Stimulated activated CD8-positive, alpha-beta memory T cell treated with anti-CD3 and anti-CD28 coated beads, Interleukin-4, amount 100 ng/mL, for 48 hours (primary cell): ENCODE data around the gene PRKAR2A.

Experiments used
- DNase-seq: peaks from one replicate; pipeline ENCODE4 v3.0.0-alpha.2; 2020

Gene PRKAR2A

DNA sequence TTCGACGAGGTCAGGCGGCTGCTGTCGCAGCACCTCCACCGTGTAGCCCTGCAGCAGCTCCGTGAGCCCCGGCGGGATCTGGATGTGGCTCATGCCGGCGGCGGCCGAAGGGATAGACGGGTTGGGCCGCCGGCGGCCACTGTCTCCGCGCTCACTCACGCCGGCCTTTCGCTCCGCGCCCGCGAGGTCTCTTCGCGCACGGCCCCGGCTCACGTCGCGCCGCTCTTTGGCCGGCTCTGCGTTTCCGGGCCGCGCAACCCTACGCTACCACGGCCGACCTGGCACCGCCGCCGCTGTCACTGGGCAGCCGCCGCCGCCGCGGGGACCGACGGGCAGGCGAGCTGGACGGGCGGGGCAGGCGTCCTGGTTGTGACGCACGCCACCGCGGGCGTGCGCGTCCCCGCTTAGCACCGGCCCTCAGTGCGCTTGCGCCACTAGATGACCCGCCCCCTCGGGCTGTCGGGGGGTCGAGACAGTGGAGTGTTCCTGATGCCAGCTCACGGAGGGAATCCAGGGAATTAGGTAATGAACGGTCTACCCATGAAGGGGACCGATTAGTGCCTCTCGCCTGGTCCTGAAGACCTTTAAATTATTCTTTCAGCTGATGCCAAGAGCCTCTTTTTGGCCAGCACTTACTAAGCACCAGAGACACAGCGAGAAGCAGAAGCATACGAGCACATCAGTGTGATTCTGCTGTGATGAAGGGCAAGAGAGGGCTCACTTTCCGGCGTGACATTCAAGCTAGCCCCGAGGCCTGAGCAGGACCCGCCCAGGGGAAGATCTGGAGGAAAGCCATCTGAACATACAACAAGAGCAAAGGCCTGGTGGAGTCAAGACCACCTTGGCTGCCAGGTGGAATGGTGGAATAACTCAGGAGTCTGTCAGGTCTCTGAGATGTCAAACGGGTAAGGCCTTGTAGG lies at the start of gene PRKAR2A:
Gene PRKAR2A, minus strand, starts transcription at position 371 of the 920 bp plus-strand sequence. Its CDS starts 278 bp downstream, at position 93.
- DNase-seq, result peak; percentile 88

DNA sequence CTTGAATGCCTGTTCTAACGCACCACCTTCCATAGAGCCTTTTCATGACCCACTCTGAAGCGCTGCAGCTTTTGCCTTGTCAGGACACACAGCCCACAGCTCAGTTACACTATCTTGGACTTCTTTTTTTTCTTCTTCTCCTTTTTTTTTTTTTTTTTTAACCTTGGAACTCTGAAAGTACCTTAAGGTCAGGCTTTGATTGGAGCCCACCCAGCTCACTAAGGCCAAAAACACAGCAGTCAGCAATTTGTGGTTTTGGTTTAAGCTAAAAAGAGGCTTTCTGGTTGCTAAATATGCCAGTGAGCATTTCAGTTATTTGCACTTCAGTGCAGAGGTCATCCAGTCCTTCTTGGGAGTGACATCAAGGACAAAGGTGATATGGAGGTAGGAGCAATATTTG lies 49.3 kb upstream of the PRKAR2A start:
- no peak for DNase-seq

DNA sequence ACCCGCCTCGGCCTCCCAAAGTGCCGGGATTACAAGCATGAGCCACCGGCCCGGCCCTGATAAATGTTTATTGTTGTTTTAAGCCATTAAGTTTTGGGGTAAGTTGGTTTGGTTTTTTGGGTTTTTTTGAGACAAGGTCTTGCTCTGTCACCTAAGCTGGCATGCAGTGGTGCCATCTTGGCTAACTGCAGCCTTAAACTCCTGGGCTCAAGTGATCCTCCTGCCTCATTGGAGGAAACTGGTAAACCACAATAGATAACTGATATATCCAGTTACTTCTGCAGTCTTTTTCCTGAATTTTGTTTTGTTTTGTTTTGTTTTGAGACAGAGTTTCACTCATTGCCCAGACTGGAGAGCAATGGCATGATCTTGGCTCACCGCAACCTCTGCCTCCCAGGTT lies 46.8 kb upstream of the PRKAR2A start:
- DNase-seq, result no peak

DNA sequence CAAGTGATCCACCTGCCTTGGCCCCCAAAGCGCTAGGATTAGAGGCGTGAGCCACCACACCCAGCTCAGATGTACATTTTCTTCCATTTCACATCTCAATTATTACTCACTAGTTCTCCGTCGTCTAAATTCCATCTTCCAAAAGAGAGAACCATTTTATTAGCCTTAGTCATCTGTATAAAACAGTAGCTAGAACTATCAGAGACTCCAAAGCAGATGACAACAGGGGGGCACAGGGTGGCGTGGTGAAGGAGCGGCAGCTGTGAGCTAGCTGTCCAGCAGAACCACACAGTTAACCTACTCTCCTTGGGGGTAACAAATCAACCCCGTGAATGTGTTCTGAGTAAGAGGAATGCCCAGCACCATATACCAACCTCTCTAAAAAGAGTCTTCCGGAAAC lies 43.9 kb upstream of the PRKAR2A start:
- DNase-seq, result no peak

DNA sequence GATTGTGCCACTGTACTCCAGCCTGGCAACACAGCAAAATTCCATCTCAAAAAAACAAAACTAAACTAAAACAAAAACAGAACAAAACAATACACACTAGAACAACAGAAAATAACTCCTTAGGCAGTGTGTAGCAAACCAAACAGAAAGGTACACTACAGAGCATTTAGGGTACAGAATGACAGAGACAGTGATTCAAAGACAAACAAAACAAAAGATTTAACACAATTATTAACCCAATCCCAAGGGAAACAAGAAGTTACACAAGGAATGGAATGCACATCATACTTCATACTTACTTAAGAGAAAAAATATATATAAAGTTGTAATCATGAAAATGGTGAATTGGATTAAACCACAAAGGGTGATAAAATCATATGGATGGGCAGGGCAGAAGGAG lies 38.1 kb upstream of the PRKAR2A start:
- no peak for DNase-seq

DNA sequence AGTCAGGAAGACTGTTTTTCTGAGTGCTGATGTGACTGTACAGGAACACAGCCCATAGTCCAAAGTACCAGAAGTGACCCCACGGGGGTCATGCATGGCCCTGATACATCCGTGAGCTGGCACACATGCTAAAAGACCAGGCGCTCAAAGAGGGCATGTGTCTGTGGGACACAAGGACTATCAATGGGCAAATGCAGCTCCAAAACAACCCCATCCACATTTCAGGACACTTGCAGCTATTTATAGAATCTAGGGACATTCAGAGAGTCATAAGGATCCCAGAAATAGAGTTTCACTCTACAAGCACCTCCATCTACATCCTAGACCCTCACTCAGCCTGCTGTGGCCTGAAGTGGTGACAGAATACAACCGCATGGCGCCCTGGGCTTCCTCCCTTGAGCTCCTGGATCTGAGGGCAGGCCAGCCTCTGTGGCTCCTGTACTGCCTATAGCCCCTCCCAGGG lies 34.0 kb upstream of the PRKAR2A start:
- DNase-seq, result no peak

DNA sequence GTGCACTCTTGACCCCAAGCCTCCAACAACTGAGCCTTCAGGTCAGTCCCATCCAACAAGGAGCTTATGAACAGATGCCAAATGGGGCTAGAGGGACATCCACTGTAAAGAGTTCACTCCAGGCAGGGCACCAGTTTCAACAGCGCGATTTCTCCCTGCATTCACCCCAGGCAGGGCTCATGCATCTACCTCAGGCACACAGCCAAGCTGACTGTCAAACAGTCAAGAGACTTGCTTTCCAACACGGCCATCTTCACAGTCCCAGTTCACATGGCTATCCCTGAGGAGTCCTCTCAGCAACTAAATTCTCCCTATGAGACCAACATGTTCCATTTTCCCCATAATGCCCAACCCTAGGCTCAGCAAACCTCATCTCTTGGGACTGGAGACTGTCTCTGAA lies 33.3 kb upstream of the PRKAR2A start:
- DNase-seq, result no peak

DNA sequence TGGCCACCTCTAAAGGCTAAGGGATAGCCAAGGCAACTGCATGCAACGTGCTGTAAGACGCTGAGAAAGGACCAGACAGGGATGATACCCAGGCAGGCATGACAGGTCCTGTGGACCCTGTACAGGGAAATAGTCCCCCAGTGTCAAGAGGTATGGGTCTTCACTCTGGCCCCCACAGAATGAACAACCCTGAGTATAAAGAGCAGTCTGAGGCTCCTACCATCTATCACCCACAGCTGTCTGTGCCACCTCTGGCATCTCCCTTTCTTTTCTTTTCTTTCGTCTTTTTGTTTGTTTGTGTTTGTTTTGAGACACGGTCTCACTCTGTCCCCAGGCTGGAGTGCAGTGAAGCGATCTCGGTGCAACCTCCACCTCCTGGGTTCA lies 32.3 kb upstream of the PRKAR2A start:
- no peak for DNase-seq

DNA sequence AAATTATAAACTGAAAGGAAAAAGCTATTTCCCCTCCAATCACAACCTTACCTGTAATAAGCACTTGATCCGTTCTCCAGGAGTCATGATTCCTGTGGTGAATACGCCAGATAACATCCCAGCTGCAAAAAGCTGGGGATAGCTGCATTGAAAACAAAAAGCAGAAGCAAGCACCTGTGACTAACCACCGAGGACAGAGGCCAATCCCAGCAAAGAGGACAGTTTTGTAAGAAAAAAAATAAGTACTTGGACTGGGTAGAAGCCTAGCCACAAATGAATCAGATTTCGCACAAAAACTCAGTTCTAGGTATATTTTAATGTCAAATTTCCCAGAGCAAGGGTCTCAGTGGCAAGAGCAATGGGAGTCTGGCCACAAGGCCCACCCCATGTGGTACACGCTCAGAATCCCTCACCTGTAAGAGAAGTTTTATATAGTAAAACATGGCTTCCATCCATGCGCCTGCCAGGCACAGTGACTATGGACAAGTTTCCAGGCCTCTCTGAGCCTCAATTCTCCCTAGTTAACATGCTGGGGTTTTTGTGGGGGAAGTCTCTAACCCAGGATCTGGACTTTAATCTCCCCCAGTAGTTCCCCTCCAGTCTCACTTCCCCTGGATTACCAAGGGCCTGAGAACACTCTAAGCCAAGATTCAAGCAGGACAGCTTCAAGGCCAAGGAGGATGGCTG lies 31.8 kb upstream of the PRKAR2A start:
- DNase-seq, result no peak

DNA sequence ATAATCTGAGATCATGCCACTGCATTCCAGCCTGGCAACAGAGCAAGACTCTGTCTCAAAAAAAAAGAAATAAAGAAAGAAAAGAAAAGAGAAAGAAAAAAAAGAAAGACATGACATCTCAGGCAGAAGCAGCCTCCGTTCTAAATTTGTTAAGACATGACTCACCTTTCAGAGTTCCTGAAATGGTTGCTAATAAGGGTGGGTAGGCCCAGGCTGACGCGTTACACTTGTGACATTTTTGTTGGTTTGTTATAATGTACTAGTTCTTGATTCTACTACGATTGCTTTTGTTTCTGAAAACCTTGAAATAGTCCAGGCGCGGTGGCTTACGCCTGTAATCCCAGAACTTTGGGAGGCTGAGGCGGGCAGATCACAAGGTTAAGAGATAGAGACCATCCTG lies 30.0 kb upstream of the PRKAR2A start:
- no peak for DNase-seq

DNA sequence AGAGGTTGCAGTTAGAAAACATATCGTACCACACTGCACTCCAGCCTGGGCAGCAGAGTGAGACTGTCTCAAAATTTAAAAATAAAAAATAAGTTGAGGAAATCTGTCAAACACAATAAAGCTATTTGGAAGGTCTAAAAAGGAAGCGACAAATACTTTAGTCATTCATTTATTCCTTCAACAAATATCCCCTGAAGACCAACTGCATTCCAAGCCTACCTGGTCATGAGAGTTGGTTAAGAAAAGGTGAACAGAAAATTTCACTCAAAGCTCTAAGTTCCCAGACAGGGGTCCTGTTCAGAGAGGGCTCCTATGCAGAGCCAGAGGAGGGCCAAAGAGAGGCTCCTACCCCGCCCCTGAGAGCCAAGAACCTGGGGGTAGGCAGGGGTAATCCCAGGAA lies 15.4 kb upstream of the PRKAR2A start:
- no peak for DNase-seq

DNA sequence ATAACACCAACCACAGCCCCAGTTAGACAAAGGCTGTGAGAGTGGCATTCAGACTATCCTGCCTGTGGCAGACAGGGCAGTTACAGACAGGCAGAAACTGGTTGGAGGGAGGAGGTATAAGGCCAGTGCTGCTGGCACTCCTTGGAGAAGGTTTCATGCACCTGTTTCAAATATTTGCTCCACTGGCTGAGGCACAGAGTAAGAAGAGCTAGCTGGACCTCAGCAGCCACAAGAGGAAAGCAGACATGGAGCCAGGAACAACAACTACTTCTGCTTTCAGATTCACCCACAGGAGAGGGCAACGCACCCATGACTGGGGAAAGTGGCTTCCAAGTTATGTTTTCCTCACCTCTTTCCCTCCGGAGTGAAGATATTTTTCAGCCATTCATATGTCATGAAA lies 11.5 kb upstream of the PRKAR2A start:
- DNase-seq, result no peak

DNA sequence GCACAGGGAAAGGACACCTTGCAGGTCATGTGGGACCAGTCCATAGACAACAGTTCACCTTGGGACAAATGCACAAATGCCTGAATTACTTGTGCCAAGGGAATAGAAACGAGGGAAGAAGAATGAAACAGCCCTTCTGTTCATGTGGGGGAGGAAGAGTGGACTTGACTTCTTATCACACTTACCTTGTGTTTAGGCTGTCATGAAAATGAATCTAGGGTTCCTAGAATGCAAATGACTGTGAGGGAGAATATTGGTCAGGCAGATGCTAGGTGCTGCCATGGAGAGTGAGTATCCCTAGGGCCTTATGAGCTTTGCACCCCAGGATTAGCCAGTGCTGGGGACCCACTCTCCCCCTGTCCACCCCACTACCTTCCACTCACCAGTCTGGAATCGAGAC lies 11.0 kb upstream of the PRKAR2A start:
- DNase-seq, result no peak

DNA sequence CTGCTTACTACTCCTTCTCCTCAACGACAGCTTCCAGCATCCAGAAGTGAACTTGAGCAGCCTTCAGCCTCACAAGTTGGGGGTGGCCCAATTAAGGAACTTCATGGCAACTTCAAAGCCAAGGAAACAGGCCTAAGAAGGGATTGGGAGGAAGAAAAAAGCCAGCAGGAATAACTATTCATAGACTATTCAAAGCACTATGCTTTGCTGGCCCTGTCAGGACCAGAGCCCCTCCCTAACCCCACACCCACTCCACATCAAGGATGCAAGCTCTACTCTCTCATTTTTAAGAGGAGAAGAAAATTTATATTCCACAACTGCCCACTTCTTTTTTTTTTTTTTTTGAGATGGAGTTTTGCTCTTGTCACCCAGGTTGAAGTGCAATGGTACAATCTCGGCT lies 10.0 kb upstream of the PRKAR2A start:
- no peak for DNase-seq

DNA sequence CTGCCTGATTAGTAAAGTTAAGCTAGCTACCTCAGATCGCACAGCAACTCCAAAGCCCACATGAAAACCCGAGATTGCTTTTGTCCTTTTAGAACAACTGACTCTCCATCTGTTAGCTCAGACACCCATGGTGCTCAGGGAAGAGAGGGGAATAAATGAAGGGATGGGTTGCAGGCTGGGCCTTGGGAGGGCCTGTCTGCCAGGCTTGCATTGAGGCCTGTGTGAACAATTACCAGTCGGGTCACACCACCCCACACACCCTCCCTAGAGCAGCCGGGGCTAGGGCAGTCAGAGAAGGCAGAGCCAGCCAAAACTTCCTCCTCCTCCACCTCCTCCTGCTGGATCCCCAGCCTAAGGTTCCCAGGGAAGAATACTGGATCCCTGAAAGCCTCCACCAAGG lies 8.8 kb upstream of the PRKAR2A start:
- DNase-seq, result no peak

DNA sequence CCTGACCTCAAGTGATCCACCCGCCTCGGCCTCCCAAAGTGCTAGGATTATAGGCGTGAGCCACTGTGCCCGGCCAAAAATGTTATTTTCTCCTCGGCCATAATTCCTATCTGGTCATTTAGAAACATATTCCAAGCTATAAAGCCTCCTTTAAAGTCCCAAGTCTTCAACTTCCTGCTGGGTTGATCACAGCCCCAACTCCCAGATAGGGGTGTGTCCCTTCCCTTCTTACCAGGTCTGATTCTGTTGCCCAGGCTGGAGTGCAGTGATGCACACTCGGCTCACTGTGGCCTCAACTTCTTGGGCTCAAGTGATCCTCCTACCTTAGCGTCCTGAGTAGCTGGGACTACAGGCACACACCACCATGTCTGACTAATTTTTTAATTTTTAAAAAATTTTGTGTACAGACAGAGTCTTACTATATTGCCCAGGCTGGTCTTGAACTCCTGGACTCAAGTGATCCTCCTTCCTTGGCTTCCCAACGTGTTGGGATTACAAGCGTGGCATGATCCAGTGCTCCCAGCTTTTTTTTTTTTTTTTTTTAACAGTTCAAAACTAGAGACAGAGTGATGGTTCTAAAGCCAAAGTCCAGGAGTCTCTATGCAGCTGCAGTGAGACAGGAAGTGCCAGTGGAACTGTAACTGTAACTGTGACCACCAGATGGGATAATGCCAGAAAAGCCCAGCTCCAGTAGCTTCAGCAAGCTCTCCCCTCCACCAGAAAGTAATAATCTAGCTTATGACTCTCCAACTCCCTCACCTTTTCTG lies 8.2 kb upstream of the PRKAR2A start:
- DNase-seq, result no peak

DNA sequence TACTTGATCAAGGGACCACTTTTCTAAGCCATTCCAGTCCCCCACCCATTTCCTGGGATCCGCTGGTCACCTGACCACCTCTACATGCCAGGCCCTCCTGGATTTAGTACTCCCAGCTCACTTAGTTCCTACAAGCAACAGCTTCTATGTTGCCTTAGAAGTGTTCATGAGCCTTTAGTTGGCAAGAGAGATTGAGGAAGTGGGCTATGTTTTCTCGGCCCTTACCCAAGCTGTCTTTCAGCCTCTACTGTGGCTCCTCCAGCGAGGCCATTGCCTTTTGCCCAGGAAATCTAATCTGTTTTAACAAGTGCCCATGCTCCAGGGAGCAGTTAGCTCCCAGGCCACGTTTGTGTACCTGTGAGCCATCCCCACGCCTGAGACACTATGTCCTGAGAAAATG lies 4.5 kb upstream of the PRKAR2A start:
- no peak for DNase-seq

DNA sequence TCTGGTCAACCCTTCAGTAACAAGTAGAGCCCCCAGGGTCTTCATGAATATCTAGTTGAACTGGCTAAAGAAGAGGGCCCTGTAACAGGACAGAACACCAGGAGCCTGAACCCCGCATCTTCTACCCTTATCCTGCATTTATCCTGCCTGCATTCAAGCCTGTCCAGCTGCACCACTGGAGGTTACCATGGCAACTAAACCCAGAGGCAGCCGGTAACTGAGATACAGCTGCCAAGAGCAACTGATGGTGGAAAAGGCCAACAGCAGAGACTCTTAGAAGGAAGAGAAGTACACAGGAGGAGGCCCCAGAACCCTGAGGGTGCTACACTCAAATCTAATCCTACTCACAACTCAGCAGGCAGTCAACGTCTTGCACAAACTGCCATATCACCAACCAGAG lies 3.7 kb upstream of the PRKAR2A start:
- DNase-seq, result no peak

DNA sequence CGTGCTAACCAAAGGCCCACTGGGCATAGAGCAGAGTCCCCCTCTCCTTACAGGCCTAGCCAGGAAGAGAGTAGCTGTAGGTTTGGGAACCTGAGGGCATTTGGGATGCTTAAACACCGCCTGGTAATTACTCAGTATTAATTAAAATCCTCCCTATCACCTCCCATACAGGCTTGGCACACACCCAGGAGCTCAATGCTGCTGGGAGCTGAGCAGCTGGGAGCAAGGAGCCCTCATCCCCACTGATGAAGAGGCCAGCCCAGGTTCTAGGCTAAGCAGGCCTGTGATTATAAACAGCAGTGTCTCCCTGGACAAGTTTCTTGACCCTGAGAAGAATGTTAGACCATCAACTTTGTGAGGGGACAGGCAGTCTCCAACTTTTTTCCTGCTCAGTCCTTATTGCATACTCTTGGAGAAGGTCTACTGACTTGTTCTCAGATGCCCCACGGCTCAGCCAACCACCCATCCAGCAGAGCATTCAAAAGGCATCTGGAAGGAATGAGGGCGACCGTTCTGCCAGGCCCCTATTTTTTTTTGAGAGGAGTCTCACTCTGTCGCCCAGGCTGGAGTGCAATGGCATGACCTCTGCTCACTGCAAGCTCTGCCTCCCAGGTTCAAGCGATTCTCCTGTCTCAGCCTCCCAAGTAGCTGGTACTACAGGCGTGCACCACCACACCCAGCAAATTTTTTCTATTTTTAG lies 1.3 kb upstream of the PRKAR2A start:
- DNase-seq, result no peak

DNA sequence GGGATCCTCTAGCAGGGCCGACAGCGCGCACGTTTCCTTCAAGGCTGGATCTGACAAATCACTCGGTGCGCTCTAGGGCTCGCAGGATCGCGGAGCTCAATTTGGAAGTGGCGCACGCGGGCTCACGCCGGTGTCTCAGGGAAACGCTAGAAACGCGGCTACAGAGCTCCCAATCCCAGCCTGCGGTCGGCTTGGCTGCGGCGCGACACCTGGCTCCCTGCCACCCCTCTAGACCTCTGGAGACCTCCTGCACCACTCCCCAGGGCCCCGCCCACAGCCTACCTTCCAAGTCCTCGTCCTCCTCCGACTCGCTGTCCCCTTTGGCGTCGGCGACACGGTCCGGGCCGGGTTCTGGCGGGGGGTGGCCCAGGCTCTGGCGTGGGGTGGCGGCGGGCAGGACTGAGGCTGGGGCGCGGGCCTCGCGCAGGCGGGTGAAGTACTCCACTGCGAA lies 596 bp downstream of the PRKAR2A start:
- DNase-seq, result peak; percentile 71

DNA sequence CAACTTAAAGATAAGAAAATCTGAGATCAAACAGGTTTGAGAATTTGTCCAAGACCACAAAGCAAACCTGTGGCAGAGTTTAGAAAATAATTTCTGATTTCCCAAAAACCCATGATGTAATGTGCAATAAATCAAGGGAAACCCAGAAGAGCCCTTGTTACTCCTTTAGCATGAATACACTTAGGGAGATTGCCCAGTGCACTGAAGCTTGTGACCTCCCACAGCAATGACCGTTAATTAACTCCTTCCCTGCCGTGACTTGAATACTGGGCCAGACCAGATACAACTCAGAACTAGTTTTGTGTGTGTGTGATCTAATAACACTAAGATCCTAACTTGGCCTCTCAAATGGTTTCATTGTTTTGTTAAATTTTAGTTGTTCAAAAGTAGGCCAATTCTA lies 2.5 kb downstream of the PRKAR2A start:
- DNase-seq, result no peak

DNA sequence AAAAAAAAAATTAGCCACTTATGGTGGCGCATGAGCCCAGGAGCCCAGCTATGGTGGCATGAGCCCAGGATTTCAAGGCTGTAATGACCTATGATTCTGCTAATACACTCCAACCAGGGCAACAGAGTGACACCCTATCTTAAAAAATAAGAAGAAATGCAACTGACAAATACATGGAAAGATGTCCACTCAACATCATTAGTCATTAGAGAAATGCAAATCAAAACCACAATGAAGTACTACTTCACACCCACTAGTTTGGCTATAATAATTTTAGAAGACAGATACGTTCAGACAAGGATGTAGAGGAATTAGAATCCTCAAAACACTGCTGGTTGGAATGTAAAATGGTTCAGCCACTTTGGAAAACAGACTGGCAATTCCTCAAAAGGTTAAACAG lies 10.5 kb downstream of the PRKAR2A start:
- no peak for DNase-seq
